HG02759 (cell line): Measurements from ENCODE around the gene PSD4.

Experiments used
- ATAC-seq: cut with Tn5 transposase; IDR thresholded peaks from one replicate; pipeline ENCODE4 v1.9.1; 2021; ENCODE audit warnings: mild to moderate bottlenecking, moderate library complexity; ENCODE audit not compliant: unreplicated experiment

PSD4 gene

GRCh38 chr2:113173542-113174375 lies at the start of gene PSD4:
Gene PSD4 (plus strand): TSS chr2:113173971. CDS start chr2:113182457, 8,486 bp downstream.
- ATAC-seq: peak; percentile 85

GRCh38 chr2:113124181-113124961 lies 49.4 kb upstream of the PSD4 start:
- ATAC-seq: peak; percentile 56

GRCh38 chr2:113124984-113125855 lies 48.6 kb upstream of the PSD4 start:
- ATAC-seq: peak; percentile 16

DNA sequence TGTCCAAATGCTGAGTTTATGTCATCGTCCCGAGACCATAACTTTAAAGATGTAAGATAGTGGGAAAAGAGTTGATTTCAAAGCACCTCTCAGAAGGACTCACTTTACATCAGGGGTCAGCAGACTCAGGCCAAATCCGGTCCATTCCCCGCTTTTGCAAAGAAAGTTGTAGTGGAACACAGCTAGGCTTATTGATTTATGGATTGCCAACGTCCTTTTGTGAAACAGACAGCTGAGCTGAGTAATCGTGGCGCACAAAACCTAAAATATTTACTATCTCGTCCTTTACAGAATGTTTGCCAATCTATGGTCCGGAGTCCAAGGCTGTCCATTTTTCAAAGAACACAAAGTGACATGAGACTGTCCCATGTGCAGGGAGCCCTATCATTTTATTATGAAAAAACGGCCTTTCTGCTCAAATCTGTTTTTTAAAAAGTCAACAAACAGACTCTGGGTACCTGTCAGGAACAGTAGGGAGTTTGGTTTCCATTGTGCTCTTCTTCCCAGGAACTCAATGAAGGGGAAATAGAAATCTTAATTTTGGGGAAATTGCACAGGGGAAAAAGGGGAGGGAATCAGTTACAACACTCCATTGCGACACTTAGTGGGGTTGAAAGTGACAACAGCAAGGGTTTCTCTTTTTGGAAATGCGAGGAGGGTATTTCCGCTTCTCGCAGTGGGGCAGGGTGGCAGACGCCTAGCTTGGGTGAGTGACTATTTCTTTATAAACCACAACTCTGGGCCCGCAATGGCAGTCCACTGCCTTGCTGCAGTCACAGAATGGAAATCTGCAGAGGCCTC lies 46.7 kb upstream of the PSD4 start, which contains the start of gene IL1RN:
Gene IL1RN (plus strand): TSS at position 754 of the 801 bp plus-strand sequence. CDS start 27 bp downstream, at position 781.
- no peak for ATAC-seq

DNA sequence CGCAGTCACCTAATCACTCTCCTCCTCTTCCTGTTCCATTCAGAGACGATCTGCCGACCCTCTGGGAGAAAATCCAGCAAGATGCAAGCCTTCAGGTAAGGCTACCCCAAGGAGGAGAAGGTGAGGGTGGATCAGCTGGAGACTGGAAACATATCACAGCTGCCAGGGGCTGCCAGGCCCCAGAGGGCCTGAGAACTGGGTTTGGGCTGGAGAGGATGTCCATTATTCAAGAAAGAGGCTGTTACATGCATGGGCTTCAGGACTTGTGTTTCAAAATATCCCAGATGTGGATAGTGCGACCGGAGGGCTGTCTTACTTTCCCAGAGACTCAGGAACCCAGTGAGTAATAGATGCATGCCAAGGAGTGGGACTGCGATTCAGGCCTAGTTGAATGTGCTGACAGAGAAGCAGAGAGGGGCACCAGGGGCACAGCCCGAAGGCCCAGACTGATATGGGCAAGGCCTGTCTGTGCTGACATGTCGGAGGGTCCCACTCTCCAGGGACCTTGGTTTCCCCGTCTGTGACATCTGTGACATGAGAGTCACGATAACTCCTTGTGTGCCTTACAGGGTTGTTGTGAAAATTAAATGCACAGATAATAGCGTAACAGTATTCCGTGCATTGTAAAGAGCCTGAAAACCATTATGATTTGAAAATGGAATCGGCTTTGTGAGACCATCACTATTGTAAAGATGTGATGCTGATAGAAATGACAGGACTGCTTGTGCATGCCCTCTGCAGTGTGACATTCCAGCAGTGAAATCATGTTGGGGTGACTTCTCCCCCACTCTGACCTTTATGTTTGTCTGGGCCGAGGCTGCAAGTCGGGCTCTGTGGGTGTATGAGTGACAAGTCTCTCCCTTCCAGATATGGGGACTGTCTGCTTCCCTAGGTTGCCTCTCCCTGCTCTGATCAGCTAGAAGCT lies 45.9 kb upstream of the PSD4 start:
- ATAC-seq: no peak

DNA sequence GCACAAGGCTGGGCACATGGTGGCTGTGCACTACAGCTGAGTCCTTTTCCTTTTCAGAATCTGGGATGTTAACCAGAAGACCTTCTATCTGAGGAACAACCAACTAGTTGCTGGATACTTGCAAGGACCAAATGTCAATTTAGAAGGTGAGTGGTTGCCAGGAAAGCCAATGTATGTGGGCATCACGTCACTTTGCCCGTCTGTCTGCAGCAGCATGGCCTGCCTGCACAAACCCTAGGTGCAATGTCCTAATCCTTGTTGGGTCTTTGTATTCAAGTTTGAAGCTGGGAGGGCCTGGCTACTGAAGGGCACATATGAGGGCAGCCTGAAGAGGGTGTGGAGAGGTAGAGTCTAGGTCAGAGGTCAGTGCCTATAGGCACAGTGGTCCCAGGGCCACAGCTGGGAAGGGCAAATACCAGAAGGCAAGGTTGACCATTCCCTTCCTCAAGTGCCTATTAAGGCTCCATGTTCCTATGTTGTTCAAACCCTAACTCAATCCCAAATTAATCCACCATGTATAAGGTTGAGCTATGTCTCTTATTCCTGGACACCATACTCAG lies 44.2 kb upstream of the PSD4 start:
- no peak for ATAC-seq

- no peak for ATAC-seq
Observed at GRCh38 chr2:113131352-113132185, 42.2 kb upstream of the PSD4 start.

DNA sequence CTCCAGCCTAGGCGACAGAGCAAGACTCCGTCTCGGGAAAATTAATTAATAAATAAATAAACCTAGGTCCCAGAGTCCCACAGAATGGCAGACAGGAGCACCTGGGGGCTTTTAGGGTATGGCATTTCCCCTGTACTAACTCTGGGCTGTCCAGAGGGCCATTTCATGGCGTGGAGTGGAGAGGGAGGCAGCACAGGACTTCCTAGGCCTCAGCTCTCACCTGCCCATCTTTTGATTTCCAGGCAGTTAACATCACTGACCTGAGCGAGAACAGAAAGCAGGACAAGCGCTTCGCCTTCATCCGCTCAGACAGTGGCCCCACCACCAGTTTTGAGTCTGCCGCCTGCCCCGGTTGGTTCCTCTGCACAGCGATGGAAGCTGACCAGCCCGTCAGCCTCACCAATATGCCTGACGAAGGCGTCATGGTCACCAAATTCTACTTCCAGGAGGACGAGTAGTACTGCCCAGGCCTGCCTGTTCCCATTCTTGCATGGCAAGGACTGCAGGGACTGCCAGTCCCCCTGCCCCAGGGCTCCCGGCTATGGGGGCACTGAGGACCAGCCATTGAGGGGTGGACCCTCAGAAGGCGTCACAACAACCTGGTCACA lies 41.3 kb upstream of the PSD4 start:
- no peak for ATAC-seq

DNA sequence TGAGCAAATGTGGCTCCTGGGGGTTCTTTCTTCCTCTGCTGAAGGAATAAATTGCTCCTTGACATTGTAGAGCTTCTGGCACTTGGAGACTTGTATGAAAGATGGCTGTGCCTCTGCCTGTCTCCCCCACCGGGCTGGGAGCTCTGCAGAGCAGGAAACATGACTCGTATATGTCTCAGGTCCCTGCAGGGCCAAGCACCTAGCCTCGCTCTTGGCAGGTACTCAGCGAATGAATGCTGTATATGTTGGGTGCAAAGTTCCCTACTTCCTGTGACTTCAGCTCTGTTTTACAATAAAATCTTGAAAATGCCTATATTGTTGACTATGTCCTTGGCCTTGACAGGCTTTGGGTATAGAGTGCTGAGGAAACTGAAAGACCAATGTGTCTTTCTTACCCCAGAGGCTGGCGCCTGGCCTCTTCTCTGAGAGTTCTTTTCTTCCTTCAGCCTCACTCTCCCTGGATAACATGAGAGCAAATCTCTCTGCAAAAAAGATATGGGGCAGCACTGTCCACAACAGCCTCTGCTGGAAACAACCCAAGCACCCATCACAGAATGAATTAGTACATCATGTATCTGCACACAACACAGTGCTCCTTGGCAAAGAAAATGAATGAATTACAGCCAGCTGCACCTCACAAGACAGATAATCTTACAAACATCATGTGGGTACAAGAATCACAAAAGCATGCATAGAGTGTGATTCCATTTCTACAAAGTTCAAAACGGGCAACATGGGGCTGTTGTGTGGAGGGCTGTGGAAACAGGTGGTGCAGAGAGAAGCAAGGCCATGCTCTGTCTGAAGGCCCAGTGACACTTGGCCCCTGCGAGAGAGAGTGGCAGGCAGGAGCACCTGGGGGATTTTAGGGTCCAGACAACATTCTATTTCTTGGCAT lies 39.8 kb upstream of the PSD4 start:
- ATAC-seq: no peak

DNA sequence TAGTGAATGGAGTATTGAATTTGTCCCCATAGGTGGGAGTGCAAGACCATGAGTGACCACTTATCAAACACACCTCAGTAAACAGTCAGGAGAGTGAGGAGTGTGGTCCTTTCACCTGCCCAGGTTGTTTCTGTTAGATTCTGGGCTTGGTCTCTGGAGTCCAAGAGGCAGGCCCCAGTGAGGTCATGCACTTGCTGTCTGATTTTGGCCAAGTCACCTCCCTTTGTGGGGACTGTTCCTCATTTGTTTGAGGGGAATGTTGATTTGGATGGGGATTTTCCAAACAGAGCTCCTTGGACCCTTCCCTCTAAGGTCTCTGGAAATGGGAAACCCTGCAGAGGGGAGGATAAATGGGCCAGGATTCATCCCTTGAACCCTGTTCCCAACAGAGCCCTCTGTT lies 39.1 kb upstream of the PSD4 start:
- no peak for ATAC-seq

DNA sequence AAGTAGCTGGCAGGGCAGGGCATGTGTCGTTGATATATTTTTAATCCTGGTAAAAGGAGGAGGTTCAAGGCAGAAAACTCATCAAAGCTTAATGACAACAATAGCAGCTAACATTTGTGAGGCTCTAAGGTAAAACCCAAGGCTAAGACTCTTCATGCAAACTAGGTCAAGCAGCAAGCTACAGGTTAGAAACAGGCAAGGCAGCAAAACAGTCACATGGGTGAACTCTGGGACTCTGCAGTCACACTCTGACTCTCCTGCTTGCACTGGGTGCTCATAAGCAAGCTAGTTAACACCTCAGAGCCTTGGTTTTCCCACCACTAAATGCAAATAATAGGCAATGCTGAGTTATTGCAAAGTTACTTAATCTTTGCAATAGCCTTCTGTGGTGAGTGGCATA lies 38.5 kb upstream of the PSD4 start:
- no peak for ATAC-seq

- ATAC-seq: no peak
Observed at GRCh38 chr2:113136828-113137775, 36.7 kb upstream of the PSD4 start.

- no peak for ATAC-seq
Observed at GRCh38 chr2:113137827-113138226, 35.9 kb upstream of the PSD4 start.

DNA sequence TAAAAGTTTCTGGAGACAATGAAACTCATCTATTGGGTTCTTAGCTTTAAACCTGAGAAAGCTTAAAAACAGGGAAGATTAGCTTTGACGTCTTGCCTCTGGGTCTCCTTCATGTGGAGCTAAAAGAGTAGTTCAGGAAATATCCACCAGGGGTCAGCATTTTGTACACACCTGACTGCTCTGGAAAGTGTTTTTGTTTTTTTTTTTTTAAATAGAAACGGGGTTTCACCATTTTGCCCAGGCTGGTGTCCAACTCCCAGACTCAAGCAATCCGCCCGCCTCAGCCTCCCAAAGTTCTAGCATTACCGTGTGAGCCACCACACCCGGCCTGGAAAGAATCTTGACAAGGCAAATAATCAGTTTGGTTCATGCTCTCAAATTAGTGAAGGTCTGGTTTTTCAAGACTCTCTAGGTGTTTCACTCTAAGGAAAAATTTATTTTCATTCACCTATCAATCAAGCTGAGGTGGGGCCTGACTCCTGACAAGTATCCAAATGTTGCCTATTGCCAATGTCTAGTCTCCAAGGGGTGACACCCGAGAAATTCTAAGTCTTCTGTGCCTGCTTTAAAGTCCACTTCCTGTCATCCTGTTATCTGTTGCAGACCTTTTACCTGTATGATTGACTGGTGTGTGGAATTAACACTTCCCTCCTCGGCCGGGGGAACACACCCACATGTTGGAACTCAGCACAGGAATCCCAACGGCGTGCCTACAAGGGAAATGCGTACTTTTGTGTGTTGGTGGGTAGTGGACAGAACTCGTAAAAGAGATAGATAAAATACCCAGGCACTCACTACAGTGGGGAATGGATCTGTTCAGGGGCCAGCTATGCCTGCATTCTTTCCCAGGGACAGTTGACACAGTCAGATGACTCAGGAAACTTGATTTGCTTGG lies 35.1 kb upstream of the PSD4 start:
- peak; percentile 64 for ATAC-seq
